OCI-LY1 (cell line): ENCODE results near the gene FAXDC2.

Experiments used
- H2AFZ ChIP-seq: fragments of 200-600 bp; sonication (generic), shearing (Covaris generic); 2 replicates; pipeline ENCODE4 v1.6.0; 2014; ENCODE audit warnings: antibody characterized with exemption, mild to moderate bottlenecking, low read length
- H3F3A ChIP-seq: fragments of 200-600 bp; sonication (generic), shearing (Covaris generic); 2 replicates; pipeline ENCODE4 v1.6.0; 2014; ENCODE audit warnings: mild to moderate bottlenecking, antibody characterized with exemption, low read length, moderate library complexity; ENCODE audit not compliant: insufficient read depth
- H3K27ac ChIP-seq: fragments of 200-600 bp; sonication (generic); 2 replicates; pipeline ENCODE4 v1.5.1; 2014; ENCODE audit warnings: low read length, mixed run types, mild to moderate bottlenecking, low read depth; ENCODE audit not compliant: poor library complexity, severe bottlenecking
- H3K27me3 ChIP-seq: fragments of 200-600 bp; sonication (generic); 2 replicates; pipeline ENCODE4 v1.6.0; 2014; ENCODE audit warnings: antibody characterized with exemption, mild to moderate bottlenecking, low read length, moderate library complexity; ENCODE audit not compliant: insufficient read depth
- H3K36me3 ChIP-seq: fragments of 200-600 bp; sonication (generic); 2 replicates; pipeline ENCODE4 v1.6.1; 2014; ENCODE audit warnings: mild to moderate bottlenecking, antibody characterized with exemption, low read length, moderate library complexity, mixed read lengths; ENCODE audit not compliant: insufficient read depth
- H3K4me1 ChIP-seq: fragments of 200-600 bp; sonication (generic); 2 replicates; pipeline ENCODE4 v1.5.1; 2014; ENCODE audit warnings: mild to moderate bottlenecking, low read length, moderate library complexity; ENCODE audit not compliant: insufficient read depth, severe bottlenecking
- H3K4me2 ChIP-seq: fragments of 200-600 bp; sonication (generic), shearing (Covaris generic); 2 replicates; pipeline ENCODE4 v1.6.1; 2014; ENCODE audit warnings: low read length
- H3K4me3 ChIP-seq: fragments of 200-600 bp; sonication (generic); 2 replicates; pipeline ENCODE4 v1.5.1; 2014; ENCODE audit warnings: low read length, low read depth, mild to moderate bottlenecking, mixed read lengths; ENCODE audit not compliant: poor library complexity, severe bottlenecking
- H3K79me2 ChIP-seq: fragments of 200-600 bp; shearing (Covaris generic); 2 replicates; pipeline ENCODE4 v1.6.1; 2016; ENCODE audit warnings: mixed run types, low read length, mixed read lengths; ENCODE audit not compliant: insufficient read depth
- H3K9ac ChIP-seq: fragments of 200-600 bp; sonication (generic), shearing (Covaris generic); 2 replicates; pipeline ENCODE4 v1.6.1; 2014; ENCODE audit warnings: mild to moderate bottlenecking, low read length, mixed read lengths
- H3K9me2 ChIP-seq: fragments of 200-600 bp; sonication (generic), shearing (Covaris generic); 2 replicates; pipeline ENCODE4 v1.6.1; 2014; ENCODE audit warnings: low read depth, mild to moderate bottlenecking, low read length, mixed read lengths
- H3K9me3 ChIP-seq: fragments of 200-600 bp; shearing (Covaris generic); 2 replicates; pipeline ENCODE4 v1.6.1; 2014; ENCODE audit warnings: low read length, mixed read lengths
- H4K20me1 ChIP-seq: fragments of 200-600 bp; sonication (generic), shearing (Covaris generic); 2 replicates; pipeline ENCODE4 v1.6.0; 2016; ENCODE audit warnings: mild to moderate bottlenecking, low read length; ENCODE audit not compliant: insufficient read depth
- CTCF ChIP-seq: fragments of 200-600 bp; sonication (generic), shearing (Covaris generic); IDR thresholded peaks from 2 replicates; pipeline ENCODE4 v1.5.1; 2017; ENCODE audit warnings: mild to moderate bottlenecking, antibody characterized with exemption, low read length, moderate library complexity, mixed read lengths
- EZH2 ChIP-seq: fragments of 200-600 bp; sonication (generic), shearing (Covaris generic); IDR thresholded peaks from 2 replicates; pipeline ENCODE4 v1.8.0; 2017; ENCODE audit warnings: borderline replicate concordance, mixed run types, mild to moderate bottlenecking, antibody characterized with exemption, low read length, moderate library complexity, mixed read lengths

Gene FAXDC2

DNA sequence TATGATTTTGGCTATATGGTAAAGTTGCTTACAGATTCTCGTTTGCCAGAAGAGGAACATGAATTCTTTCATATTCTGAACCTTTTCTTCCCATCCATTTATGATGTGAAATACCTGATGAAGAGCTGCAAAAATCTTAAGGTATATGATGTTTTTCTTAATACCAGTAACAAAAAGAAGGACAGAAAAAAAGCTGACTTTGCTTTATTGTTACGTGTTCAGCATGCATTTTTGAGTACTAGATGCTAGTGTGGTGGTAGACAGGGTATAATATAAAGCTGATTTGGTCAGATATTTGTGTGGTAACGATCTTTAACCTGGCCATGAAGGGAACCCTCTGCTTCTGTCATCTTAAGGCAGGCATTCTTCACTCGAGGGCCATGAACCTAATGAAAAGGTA is 21.3 kb upstream of the FAXDC2 start:
- H3K4me2 ChIP-seq = no peak overlapping the region
- H3F3A ChIP-seq = no peaks in the 10 kb centered on the region
- no peaks in the 10 kb centered on the region for H3K9me3 ChIP-seq
- H3K27me3 ChIP-seq = no peaks in the 10 kb centered on the region
- no peak overlapping the region for H2AFZ ChIP-seq
- no peak overlapping the region for H3K4me3 ChIP-seq
- no peak overlapping the region for H3K27ac ChIP-seq
- no peaks in the 10 kb centered on the region for H4K20me1 ChIP-seq
- no peaks in the 10 kb centered on the region for H3K9me2 ChIP-seq
- H3K79me2 ChIP-seq = no peaks in the 10 kb centered on the region
- peaks cover 81% of the 10 kb centered on the region for H3K36me3 ChIP-seq
- H3K4me1 ChIP-seq = no peaks in the 10 kb centered on the region
- H3K9ac ChIP-seq = no peak overlapping the region
- no peak for TF ChIP-seq EZH2
- no peak for TF ChIP-seq CTCF

GRCh38 chr5:154868702-154869101 is 18.3 kb upstream of the FAXDC2 start:
- Histone ChIP-seq H3K79me2 (peaks cover 4% of the 10 kb centered on the region), H3K4me3 (no peak overlapping the region), H3K27ac (no peak overlapping the region), H2AFZ (no peak overlapping the region), H4K20me1 (no peaks in the 10 kb centered on the region), H3F3A (no peaks in the 10 kb centered on the region), H3K9me3 (no peaks in the 10 kb centered on the region), H3K4me2 (no peak overlapping the region), H3K27me3 (no peaks in the 10 kb centered on the region), H3K36me3 (peaks cover 81% of the 10 kb centered on the region), H3K9me2 (no peaks in the 10 kb centered on the region), H3K9ac (no peak overlapping the region), H3K4me1 (no peaks in the 10 kb centered on the region)
- peak; percentile 19; the same call in 1 of the 2 replicates for TF ChIP-seq CTCF
- TF ChIP-seq EZH2 = no peak

- Histone ChIP-seq H3K27me3 (no peaks in the 10 kb centered on the region), H3K27ac (no peak overlapping the region), H3K4me1 (peaks cover 9% of the 10 kb centered on the region), H2AFZ (no peak overlapping the region), H3K4me3 (no peak overlapping the region), H4K20me1 (no peaks in the 10 kb centered on the region), H3K9me3 (no peaks in the 10 kb centered on the region), H3F3A (no peaks in the 10 kb centered on the region), H3K36me3 (peaks cover 83% of the 10 kb centered on the region), H3K4me2 (no peak overlapping the region), H3K9ac (no peak overlapping the region), H3K9me2 (no peaks in the 10 kb centered on the region), H3K79me2 (peaks cover 23% of the 10 kb centered on the region)
- TF ChIP-seq EZH2 (no peak), CTCF (no peak)
These were observed 16.4 kb upstream of the FAXDC2 start for GRCh38 chr5:154866841-154867240.
